Measurements from ENCODE around the gene LRIT2. TPM values are rescaled to one million over a fixed set of nuclear protein-coding genes. Genes with fewer than 3 reads are reported as not detected.

LRIT2 gene
- total RNA-seq, 2 donors from 2014 or later, result not detected

DNA sequence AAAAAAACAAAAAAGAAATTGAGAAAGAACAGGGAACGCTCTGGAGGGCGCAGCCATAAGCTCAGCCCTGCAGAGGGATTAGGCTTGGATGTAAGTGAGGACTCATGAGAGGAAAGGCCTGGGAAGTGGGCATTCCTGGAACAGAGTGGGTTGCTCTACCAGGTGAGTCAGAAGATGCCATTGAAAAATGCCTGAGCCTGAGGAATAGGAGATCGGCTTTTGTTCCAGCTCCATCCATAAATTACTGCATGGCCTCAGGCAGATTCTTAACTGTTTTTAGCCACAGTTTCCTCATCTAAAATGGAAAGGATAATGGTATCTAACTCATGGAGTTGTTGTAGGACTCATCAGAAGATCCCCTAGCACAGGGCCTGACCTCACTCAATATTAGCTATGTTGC lies 18.4 kb upstream of the LRIT2 start:
- no peaks in the 10 kb centered on the region for H3K9me3 ChIP-seq
- 89% methylated on average over 3 of the region's 3 CpGs for WGBS
- H3K27ac ChIP-seq, result no peak overlapping the region
- H3K27me3 ChIP-seq (replicated peaks; ENCODE audit: insufficient read depth), result no peaks in the 10 kb centered on the region
- TF ChIP-seq POLR2AphosphoS5 (IDR thresholded peaks at IDR 0.05) (no peak), POLR2A (IDR thresholded peaks at IDR 0.05) (no peak)
- TF ChIP-seq, protein P1, sequence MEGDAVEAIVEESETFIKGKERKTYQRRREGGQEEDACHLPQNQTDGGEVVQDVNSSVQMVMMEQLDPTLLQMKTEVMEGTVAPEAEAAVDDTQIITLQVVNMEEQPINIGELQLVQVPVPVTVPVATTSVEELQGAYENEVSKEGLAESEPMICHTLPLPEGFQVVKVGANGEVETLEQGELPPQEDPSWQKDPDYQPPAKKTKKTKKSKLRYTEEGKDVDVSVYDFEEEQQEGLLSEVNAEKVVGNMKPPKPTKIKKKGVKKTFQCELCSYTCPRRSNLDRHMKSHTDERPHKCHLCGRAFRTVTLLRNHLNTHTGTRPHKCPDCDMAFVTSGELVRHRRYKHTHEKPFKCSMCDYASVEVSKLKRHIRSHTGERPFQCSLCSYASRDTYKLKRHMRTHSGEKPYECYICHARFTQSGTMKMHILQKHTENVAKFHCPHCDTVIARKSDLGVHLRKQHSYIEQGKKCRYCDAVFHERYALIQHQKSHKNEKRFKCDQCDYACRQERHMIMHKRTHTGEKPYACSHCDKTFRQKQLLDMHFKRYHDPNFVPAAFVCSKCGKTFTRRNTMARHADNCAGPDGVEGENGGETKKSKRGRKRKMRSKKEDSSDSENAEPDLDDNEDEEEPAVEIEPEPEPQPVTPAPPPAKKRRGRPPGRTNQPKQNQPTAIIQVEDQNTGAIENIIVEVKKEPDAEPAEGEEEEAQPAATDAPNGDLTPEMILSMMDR (IDR thresholded peaks at IDR 0.05), result no peak
- intact Hi-C loops (cut with DNase I), result no loop called here
- no peak for DNase-seq (ENCODE audit: low spot score)
- no peaks in the 10 kb centered on the region for H3K36me3 ChIP-seq
- H3K4me1 ChIP-seq (replicated peaks), result no peaks in the 10 kb centered on the region
- H3K4me3 ChIP-seq, result no peak overlapping the region

DNA sequence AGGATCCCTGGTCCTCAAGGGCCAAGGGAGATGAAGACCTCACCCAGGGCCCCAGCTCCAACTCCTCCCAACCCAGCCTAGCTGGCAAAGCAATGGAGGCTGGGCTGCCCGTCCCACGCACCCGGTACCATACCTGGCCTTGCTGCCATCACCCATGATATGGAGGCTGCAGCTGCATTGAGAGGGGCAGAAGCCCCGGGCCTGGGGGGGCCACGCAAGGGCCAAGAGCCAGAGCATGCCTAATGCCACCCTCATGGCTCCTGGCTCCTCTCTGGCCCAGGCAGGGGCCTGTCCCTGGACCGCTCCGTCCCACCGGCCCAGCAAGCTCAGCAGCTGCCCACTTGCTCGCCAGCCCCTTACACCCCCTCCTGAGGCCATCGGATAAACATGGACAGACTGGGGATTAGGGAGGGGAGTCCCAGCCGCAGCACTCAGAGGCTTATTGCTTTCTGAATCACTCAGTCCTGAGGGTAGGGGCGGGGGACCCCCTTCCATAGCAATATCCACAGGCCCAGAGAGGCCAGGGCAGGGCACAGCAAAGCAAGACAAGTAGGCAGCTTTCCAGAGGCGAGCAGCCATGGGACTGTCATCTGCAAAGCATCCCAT lies 15.9 kb upstream of the LRIT2 start, which contains the start of gene LRIT1:
TSS of gene LRIT1 (minus strand) at position 362 of the 606 bp plus-strand sequence. CDS start at position 255, 107 bp downstream.
- DNase-seq (ENCODE audit: low spot score), result no peak
- no peaks in the 10 kb centered on the region for H3K4me1 ChIP-seq (replicated peaks)
- H3K27ac ChIP-seq, result no peak within 1 kb of the TSS
- H3K4me3 ChIP-seq, result no peak within 1 kb of the TSS
- TF ChIP-seq POLR2A (IDR thresholded peaks at IDR 0.05) (no peak), POLR2AphosphoS5 (IDR thresholded peaks at IDR 0.05) (no peak)
- TF ChIP-seq, protein P1 (IDR thresholded peaks at IDR 0.05), result no peak
- no peaks in the 10 kb centered on the region for H3K36me3 ChIP-seq
- 87% methylated on average over 13 of the region's 13 CpGs for WGBS
- intact Hi-C loops (cut with DNase I), result no loop called here
- H3K27me3 ChIP-seq (replicated peaks; ENCODE audit: insufficient read depth), result peaks cover 2% of the 10 kb centered on the region
- H3K9me3 ChIP-seq, result no peaks in the 10 kb centered on the region

DNA sequence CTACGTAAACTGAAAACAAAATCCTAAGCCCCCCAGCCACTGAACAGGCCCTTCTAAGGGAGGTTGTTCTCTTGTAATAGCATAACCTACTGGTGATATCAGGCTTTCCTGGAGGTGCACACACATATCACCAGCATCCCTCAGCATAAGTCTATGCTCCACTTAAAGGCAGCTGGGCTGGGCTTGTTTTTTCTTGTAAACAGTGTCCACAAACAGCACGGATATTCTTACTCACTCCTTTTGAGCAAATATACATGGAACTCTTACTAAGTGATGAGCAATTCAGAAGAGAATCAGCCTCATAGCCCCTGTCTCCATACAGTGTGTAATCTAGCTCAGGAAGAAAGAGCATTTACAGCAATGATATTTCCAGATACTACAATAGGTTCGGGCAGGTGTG lies 13.6 kb upstream of the LRIT2 start:
- no peak for DNase-seq (ENCODE audit: low spot score)
- intact Hi-C loops (cut with DNase I), result no loop called here
- Histone ChIP-seq H3K9me3 (no peaks in the 10 kb centered on the region), H3K4me3 (no peak overlapping the region), H3K4me1 (replicated peaks) (no peaks in the 10 kb centered on the region), H3K27me3 (replicated peaks; ENCODE audit: insufficient read depth) (peaks cover 2% of the 10 kb centered on the region), H3K36me3 (no peaks in the 10 kb centered on the region), H3K27ac (no peak overlapping the region)
- 73% methylated on average over 3 of the region's 3 CpGs for WGBS
- no peak for TF ChIP-seq POLR2A (IDR thresholded peaks at IDR 0.05)
- TF ChIP-seq, protein P1 (IDR thresholded peaks at IDR 0.05), result no peak
- TF ChIP-seq POLR2AphosphoS5 (IDR thresholded peaks at IDR 0.05), result no peak

DNA sequence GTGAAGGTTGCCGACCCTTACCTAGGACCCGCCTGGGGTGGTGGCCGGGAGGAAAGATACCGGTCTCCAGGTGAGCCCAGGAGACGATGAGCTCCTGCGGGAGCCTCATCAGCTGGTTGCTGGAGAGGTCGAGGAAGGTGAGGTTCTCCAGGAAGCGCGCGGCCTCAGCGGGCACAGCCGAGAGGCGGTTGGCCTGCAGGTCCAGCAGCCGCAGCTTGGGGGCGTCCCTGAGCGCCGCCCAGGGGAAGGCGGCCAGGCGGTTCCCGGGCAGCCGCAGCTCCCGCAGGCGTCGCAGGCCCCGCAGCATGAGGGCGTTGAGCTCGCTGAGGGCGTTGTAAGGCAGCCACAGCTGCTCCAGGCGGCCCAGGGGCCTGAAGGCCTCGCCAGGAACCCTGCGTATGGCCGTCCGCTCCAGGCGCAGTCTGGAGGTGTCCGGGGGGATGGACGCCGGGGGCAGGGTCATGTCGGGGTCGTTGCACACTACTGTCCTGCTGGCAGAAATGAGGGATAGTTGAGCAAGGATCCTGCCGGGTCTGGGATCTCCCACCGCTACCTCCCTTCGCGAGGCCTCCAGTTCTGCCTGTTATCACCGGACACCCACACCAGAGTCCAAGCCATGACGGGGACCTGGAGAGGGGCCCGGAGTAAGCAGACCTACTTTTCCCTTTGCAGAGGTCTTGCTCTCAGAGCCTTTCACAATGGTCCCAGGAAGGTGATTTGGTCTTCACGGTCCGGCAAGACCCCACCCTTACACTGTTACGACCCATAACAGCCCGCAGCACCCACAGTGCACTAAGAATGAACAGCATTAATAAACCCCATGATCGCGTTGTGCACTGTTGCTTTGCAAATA lies 12.1 kb upstream of the LRIT2 start:
- Histone ChIP-seq H3K36me3 (no peaks in the 10 kb centered on the region), H3K4me1 (replicated peaks) (no peaks in the 10 kb centered on the region), H3K9me3 (no peaks in the 10 kb centered on the region), H3K27ac (no peak overlapping the region), H3K27me3 (replicated peaks; ENCODE audit: insufficient read depth) (peaks cover 2% of the 10 kb centered on the region), H3K4me3 (no peak overlapping the region)
- TF ChIP-seq, protein P1 (IDR thresholded peaks at IDR 0.05), result no peak
- TF ChIP-seq POLR2A (IDR thresholded peaks at IDR 0.05) (no peak), POLR2AphosphoS5 (IDR thresholded peaks at IDR 0.05) (no peak)
- WGBS, result 52% methylated on average over 31 of the region's 52 CpGs
- intact Hi-C loops (cut with DNase I), result no loop called here
- DNase-seq (ENCODE audit: low spot score), result no peak

Data from prostate gland (tissue), 2 donors.